HepG2 (cell line): ENCODE measurements around the gene CTDP1.

ENCODE experiments used
- ATF3 ChIP-seq: sonication (generic); formaldehyde crosslinking; IDR thresholded peaks from 2 replicates; pipeline ENCODE4 v1.4.0; 2020; ENCODE audit warnings: missing genetic modification reagents
- ATF4 ChIP-seq, 2 experiments: fragments of 450-650 bp in 1 of 2; sonication (generic) in 1 of 2; formaldehyde crosslinking; IDR thresholded peaks; 2 replicates each; pipeline versions ENCODE4 v1.5.0 to v1.8.0; 2020 to 2022; ENCODE audit warnings: mild to moderate bottlenecking in 1 of 2, missing genetic modification reagents in 1 of 2
- CTCF ChIP-seq: sonication (generic); formaldehyde crosslinking; IDR thresholded peaks from 2 replicates; pipeline ENCODE4 v1.5.0; 2020; ENCODE audit warnings: mild to moderate bottlenecking, missing genetic modification reagents, moderate library complexity
- ELK4 ChIP-seq: sonication (generic); formaldehyde crosslinking; IDR thresholded peaks from 2 replicates; pipeline ENCODE4 v1.9.0; 2021; ENCODE audit warnings: missing genetic modification reagents, borderline replicate concordance
- EZH2 ChIP-seq: conservative IDR thresholded peaks from 2 replicates; pipeline ENCODE4 v1.6.1; 2012; ENCODE audit warnings: mild to moderate bottlenecking, low read depth, low read length, moderate library complexity
- JUN ChIP-seq: sonication (generic); formaldehyde crosslinking; IDR thresholded peaks from 2 replicates; pipeline ENCODE4 v1.4.0; 2020; ENCODE audit warnings: mild to moderate bottlenecking, missing genetic modification reagents
- KLF13 ChIP-seq: sonication (generic); formaldehyde crosslinking; IDR thresholded peaks from 2 replicates; pipeline ENCODE4 v1.4.0; 2020; ENCODE audit warnings: mild to moderate bottlenecking, missing genetic modification reagents
- KLF16 ChIP-seq, 2 experiments: sonication (generic) in 1 of 2; formaldehyde crosslinking in 1 of 2; IDR thresholded peaks; 2 replicates each; pipeline versions ENCODE4 v1.6.1 to v1.8.0; 2016 to 2023; ENCODE audit warnings: missing genetic modification reagents in 2 of 2, missing compliant biosample characterization in 1 of 2
- MAX ChIP-seq: IDR thresholded peaks from 2 replicates; pipeline ENCODE4 v1.6.1; 2012; ENCODE audit warnings: inconsistent platforms
- NFRKB ChIP-seq: fragments of 450-650 bp; IDR thresholded peaks from 2 replicates; pipeline ENCODE4 v1.6.1; 2017
- NR2F1 ChIP-seq, 2 experiments: fragments of 450-650 bp in 1 of 2; formaldehyde crosslinking in 1 of 2; IDR thresholded peaks; 2 replicates each; pipeline versions ENCODE4 v1.5.0 to v1.6.1; 2016 to 2020; ENCODE audit warnings: mild to moderate bottlenecking in 1 of 2, missing compliant biosample characterization in 1 of 2, missing genetic modification reagents in 1 of 2, moderate library complexity in 1 of 2
- POLR2A ChIP-seq, 2 experiments: IDR thresholded peaks; 2 replicates each; pipeline ENCODE4 v1.6.1; 2011; ENCODE audit warnings: low read depth in 2 of 2, low read length in 2 of 2, mild to moderate bottlenecking in 1 of 2, moderate library complexity in 1 of 2; ENCODE audit not compliant: insufficient read depth in 1 of 2
- ZNF121 ChIP-seq: sonication (generic); formaldehyde crosslinking; IDR thresholded peaks from 2 replicates; pipeline ENCODE4 v1.5.0; 2020; ENCODE audit warnings: mild to moderate bottlenecking, missing genetic modification reagents
- ZNF256 ChIP-seq: sonication (generic); formaldehyde crosslinking; conservative IDR thresholded peaks from 2 replicates; pipeline ENCODE4 v1.4.0; 2020; ENCODE audit warnings: missing genetic modification reagents

GRCh38 chr18:79695856-79696850 lies 16.6 kb downstream of the CTDP1 start:
- TF ChIP-seq CTCF (no peak), ZNF256 (no peak), MAX (no peak), ATF3 (no peak), KLF13 (no peak), POLR2A (IDR thresholded peaks at IDR 0.05; ENCODE audit: insufficient read depth in 1 of 2, low read depth in 2 of 2, low read length in 2 of 2) (no peak), KLF16 (CRISPR knock-in tag; IDR thresholded peaks at IDR 0.05) (no peak), JUN (CRISPR knock-in tag) (no peak), ELK4 (no peak), NFRKB (no peak), ZNF121 (no peak), NR2F1 (CRISPR knock-in tag; IDR thresholded peaks at IDR 0.05) (no peak), EZH2 (no peak), ATF4 (CRISPR knock-in tag; IDR thresholded peaks at IDR 0.05) (no peak)
